OCI-LY7 (cell line): ENCODE data around the gene TJP3.
"Not testable (repeated sequence)": the region's sequence is repeated elsewhere in the genome, so short reads cannot be mapped to it uniquely, and the experiment has no call there.

Experiments used
- CTCF ChIP-seq: fragments of 200-600 bp; sonication (generic); conservative IDR thresholded peaks from 2 replicates; pipeline ENCODE4 v1.5.1; 2014; ENCODE audit warnings: mild to moderate bottlenecking, antibody characterized with exemption, low read length, moderate library complexity, mixed read lengths
- EZH2phosphoT487 ChIP-seq: fragments of 200-600 bp; sonication (generic); IDR thresholded peaks from 2 replicates; pipeline ENCODE4 v1.6.1; 2018; ENCODE audit warnings: low read depth, borderline replicate concordance, mild to moderate bottlenecking, mixed run types, antibody characterized with exemption, low read length, moderate library complexity, mixed read lengths

GRCh38 chr19:3758297-3758696, 50.1 kb downstream of the TJP3 start:
- not testable (repeated sequence) for TF ChIP-seq EZH2phosphoT487, CTCF
